H1 (cell line): Measurements from ENCODE around the gene FASTKD1. TPM values are rescaled to one million over a fixed set of nuclear protein-coding genes. Genes with fewer than 3 reads are reported as not detected.

Source experiments
- CTCF ChIA-PET: fragments of 300-600 bp; sonication (Branson Sonifier 250); formaldehyde crosslinking; loops from one replicate; lab custom pipeline; 2021; ENCODE audit not compliant: partially characterized antibody; lab: Charles Lee
- POLR2A ChIA-PET: fragments of 300-600 bp; sonication (Branson Sonifier 250); formaldehyde crosslinking; loops from one replicate; lab custom pipeline; 2021; ENCODE audit warnings: inconsistent platforms; ENCODE audit not compliant: partially characterized antibody; lab: Charles Lee
- DNase-seq, 2 experiments: peaks; one replicate each; pipeline versions ENCODE4 v3.0.0 to v3.0.0-alpha.2; 2010 to 2022; ENCODE audit warnings: low spot score in 2 of 2, low read depth in 1 of 2, mixed read lengths in 1 of 2
- FAIRE-seq: peaks from 2 replicates; lab custom pipeline; 2011; peaks lifted over from hg19 to GRCh38; lab: Jason Lieb, UNC
- H2AFZ ChIP-seq: 2 replicates; pipeline ENCODE4 v1.8.1; 2012; ENCODE audit warnings: low read length, inconsistent platforms
- H2AK5ac ChIP-seq: 2 replicates; pipeline ENCODE4 v1.6.1; 2013; ENCODE audit warnings: low read depth, low read length
- H2BK120ac ChIP-seq: replicated peaks from 2 replicates; pipeline ENCODE3; 2013; ENCODE audit warnings: low read depth, low read length, inconsistent platforms
- H2BK12ac ChIP-seq: 2 replicates; pipeline ENCODE4 v1.6.1; 2013; ENCODE audit warnings: low read depth, low read length
- H2BK15ac ChIP-seq: 2 replicates; pipeline ENCODE4 v1.6.1; 2013; ENCODE audit warnings: low read length
- H2BK20ac ChIP-seq: 2 replicates; pipeline ENCODE4 v1.6.1; 2013; ENCODE audit warnings: low read length
- H2BK5ac ChIP-seq: 2 replicates; pipeline ENCODE4 v1.6.1; 2013; ENCODE audit warnings: low read depth, low read length
- H3K14ac ChIP-seq: 2 replicates; pipeline ENCODE4 v1.6.1; 2013; ENCODE audit warnings: inconsistent platforms; ENCODE audit not compliant: insufficient read length
- H3K18ac ChIP-seq: 2 replicates; pipeline ENCODE4 v1.6.1; 2013; ENCODE audit warnings: low read length; ENCODE audit errors: extremely low read depth
- H3K23ac ChIP-seq: 2 replicates; pipeline ENCODE4 v1.6.1; 2013; ENCODE audit warnings: inconsistent platforms; ENCODE audit not compliant: insufficient read length
- H3K23me2 ChIP-seq: 2 replicates; pipeline ENCODE4 v1.6.1; 2013; ENCODE audit warnings: low read depth, low read length
- H3K27ac ChIP-seq: 2 replicates; pipeline ENCODE4 v1.6.1; 2011; ENCODE audit warnings: low read depth, low read length, inconsistent platforms
- H3K27me3 ChIP-seq, 4 experiments: replicated peaks in 1 of 4; 1 replicate in 1 of 4; 2 replicates in 3 of 4; pipeline versions ENCODE4 v1.6.1 to v1.8.1; 2011 to 2013; ENCODE audit warnings: low read length in 3 of 4, mild to moderate bottlenecking in 3 of 4, inconsistent platforms in 2 of 4, mixed read lengths in 2 of 4, moderate library complexity in 1 of 4; ENCODE audit not compliant: control insufficient read depth in 3 of 4, insufficient read depth in 3 of 4; ENCODE audit errors: extremely low read depth in 1 of 4
- H3K36me3 ChIP-seq, 4 experiments: 2 replicates each; pipeline versions ENCODE4 v1.6.1 to v1.8.1; 2011 to 2013; ENCODE audit warnings: mild to moderate bottlenecking in 4 of 4, low read length in 3 of 4, moderate library complexity in 2 of 4, control low read depth in 1 of 4, inconsistent platforms in 1 of 4; ENCODE audit not compliant: insufficient read depth in 4 of 4, control insufficient read depth in 2 of 4
- H3K4ac ChIP-seq: replicated peaks from 2 replicates; pipeline ENCODE3; 2013; ENCODE audit warnings: low read length, low read depth, mixed read lengths, inconsistent platforms; ENCODE audit not compliant: insufficient read length
- H3K4me1 ChIP-seq, 4 experiments: replicated peaks in 1 of 4; 1 replicate in 1 of 4; 2 replicates in 3 of 4; pipeline versions ENCODE4 v1.6.1 to v1.8.1; 2011 to 2013; ENCODE audit warnings: low read length in 3 of 4, inconsistent platforms in 2 of 4, mixed read lengths in 1 of 4; ENCODE audit not compliant: insufficient read depth in 4 of 4, control insufficient read depth in 3 of 4
- H3K4me2 ChIP-seq, 2 experiments: 2 replicates each; pipeline versions ENCODE4 v1.6.1 to v1.8.1; 2011 to 2013; ENCODE audit warnings: low read depth in 2 of 2, low read length in 2 of 2, control low read depth in 1 of 2, inconsistent platforms in 1 of 2, mild to moderate bottlenecking in 1 of 2; ENCODE audit not compliant: insufficient read depth in 1 of 2
- H3K4me3 ChIP-seq, 4 experiments: fragments of 200-600, 300-600 bp in 1 of 4; sonication (generic), shearing (Covaris generic), sonication (Bioruptor Twin) in 1 of 4; 2 replicates each; pipeline versions ENCODE4 v1.5.1 to v1.8.1; 2011 to 2016; ENCODE audit warnings: low read length in 4 of 4, low read depth in 3 of 4, control low read depth in 2 of 4, inconsistent platforms in 2 of 4, mild to moderate bottlenecking in 2 of 4, mixed read lengths in 1 of 4, moderate library complexity in 1 of 4; ENCODE audit not compliant: insufficient read depth in 2 of 4; ENCODE audit errors: extremely low read depth in 1 of 4
- H3K56ac ChIP-seq: replicated peaks from 2 replicates; pipeline ENCODE3; 2013; ENCODE audit warnings: low read depth, mild to moderate bottlenecking, mixed read lengths, low read length, inconsistent platforms; ENCODE audit not compliant: insufficient read length
- H3K79me1 ChIP-seq: 2 replicates; pipeline ENCODE4 v1.6.1; 2013; ENCODE audit warnings: low read depth, low read length, control low read depth
- H3K79me2 ChIP-seq, 2 experiments: 2 replicates each; pipeline versions ENCODE4 v1.6.1 to v1.8.1; 2012 to 2013; ENCODE audit warnings: low read length in 2 of 2, mild to moderate bottlenecking in 2 of 2, inconsistent platforms in 1 of 2; ENCODE audit not compliant: insufficient read depth in 2 of 2, control insufficient read depth in 1 of 2
- H3K9ac ChIP-seq, 4 experiments: replicated peaks in 1 of 4; 1 replicate in 1 of 4; 2 replicates in 3 of 4; pipeline versions ENCODE4 v1.6.1 to v1.8.1; 2011 to 2013; ENCODE audit warnings: low read depth in 3 of 4, low read length in 3 of 4, control low read depth in 2 of 4, mild to moderate bottlenecking in 2 of 4, moderate library complexity in 2 of 4, inconsistent platforms in 1 of 4; ENCODE audit errors: extremely low read depth in 1 of 4
- H3K9me3 ChIP-seq, 2 experiments: 2 replicates each; pipeline versions ENCODE4 v1.6.1 to v1.8.1; 2012 to 2013; ENCODE audit warnings: mild to moderate bottlenecking in 2 of 2, moderate library complexity in 2 of 2, control low read depth in 1 of 2, inconsistent platforms in 1 of 2, low read depth in 1 of 2, low read length in 1 of 2, mixed read lengths in 1 of 2; ENCODE audit not compliant: insufficient read depth in 2 of 2
- H4K20me1 ChIP-seq, 2 experiments: replicated peaks in 1 of 2; 2 replicates each; pipeline versions ENCODE3 to v1.8.1; 2011 to 2013; ENCODE audit warnings: inconsistent platforms in 2 of 2, low read length in 2 of 2, mild to moderate bottlenecking in 1 of 2; ENCODE audit not compliant: insufficient read depth in 2 of 2, control insufficient read depth in 1 of 2
- H4K5ac ChIP-seq: 2 replicates; pipeline ENCODE4 v1.6.1; 2013; ENCODE audit warnings: low read length, low read depth, mixed read lengths, inconsistent platforms; ENCODE audit not compliant: insufficient read length
- H4K8ac ChIP-seq: 2 replicates; pipeline ENCODE4 v1.8.0; 2013; ENCODE audit warnings: mild to moderate bottlenecking, moderate library complexity, low read length, inconsistent platforms; ENCODE audit not compliant: insufficient read depth; ENCODE audit errors: extremely low read depth
- H4K91ac ChIP-seq: replicated peaks from 2 replicates; pipeline ENCODE3; 2013; ENCODE audit warnings: low read length, mixed read lengths, inconsistent platforms; ENCODE audit not compliant: insufficient read length
- WGBS, 2 experiments: shearing (Covaris generic) in 1 of 2; methylation state at CpG; one replicate each; pipeline versions ENCODE4 v1.1.6 to v1.1.7; 2013 to 2015; ENCODE audit warnings: low lambda C conversion rate in 2 of 2, mixed read lengths in 2 of 2, inconsistent platforms in 1 of 2, low coverage in 1 of 2, missing lambda C conversion rate in 1 of 2; ENCODE audit not compliant: insufficient replicate concordance in 2 of 2, insufficient coverage in 1 of 2, insufficient read length in 1 of 2; ENCODE audit errors: extremely low coverage in 1 of 2, missing lambda C conversion rate in 1 of 2; 5-methylcytosine and 5-hydroxymethylcytosine counted together
- polyA plus RNA-seq, 7 experiments: library from polyadenylated mRNA; depleted of rRNA in 3 of 7; stranded (reverse) in 5 of 7; unstranded in 2 of 7; fragments of >200 nt in 5 of 7; fragments of 200-250 nt in 2 of 7; gene quantifications; 1 replicate in 5 of 7; 2 replicates in 1 of 7; 4 replicates in 1 of 7; pipeline versions ENCODE4 v1.2.1 to v1.2.3, GENCODE V29; 2011 to 2013; ENCODE audit warnings: missing spikeins in 2 of 7, mixed read lengths in 2 of 7
- total RNA-seq: library from RNA; stranded (reverse); fragmentation: NEBNext Ultra II Directional; extraction: Animal tissue kit (Norgen Biotek cat#: 25700); gene quantifications from 2 replicates; pipeline ENCODE4 v1.2.1, GENCODE V29; 2021

Gene FASTKD1
- total and polyA plus RNA-seq, 2 of the 8 experiments (the other 6 are each of a cell fraction or from before 2014, with no cell fraction given) = 18.7 to 70.8 TPM

DNA sequence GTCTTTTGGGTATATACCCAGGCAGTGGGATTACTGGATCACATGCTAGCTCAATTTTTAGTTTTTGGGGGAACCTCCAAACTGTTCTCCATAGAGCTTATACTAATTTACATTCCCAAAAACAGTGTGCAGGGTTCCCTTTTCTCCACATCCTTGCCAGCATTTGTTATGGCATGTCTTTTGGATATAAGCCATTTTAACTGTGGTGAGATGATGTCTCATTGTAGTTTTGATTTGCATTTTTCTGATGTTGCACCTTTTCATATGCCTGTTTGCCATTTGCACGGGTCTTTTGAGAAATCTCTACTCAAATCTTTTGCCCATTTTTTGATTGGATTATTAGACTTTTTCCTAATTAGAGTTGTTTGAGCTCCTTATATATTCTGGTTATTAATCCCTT lies 8.0 kb downstream of the FASTKD1 start:
- no peak overlapping the region for H2AK5ac ChIP-seq
- no peak overlapping the region for H3K14ac ChIP-seq
- no peak overlapping the region for H3K9ac ChIP-seq
- no peaks in the 10 kb centered on the region for H3K79me1 ChIP-seq
- no peak overlapping the region for H4K8ac ChIP-seq
- no peak overlapping the region for H3K4me2 ChIP-seq
- H3K56ac ChIP-seq = no peak overlapping the region
- no peak overlapping the region for H2BK120ac ChIP-seq
- no peaks in the 10 kb centered on the region for H3K9me3 ChIP-seq
- no peak overlapping the region for H4K91ac ChIP-seq
- peaks cover 0 to 2% of the 10 kb centered on the region in 2 experiments for H4K20me1 ChIP-seq
- DNase-seq = no peak
- WGBS, 2 experiments = 87% methylated on average over 1 of the region's 1 CpG; no CpG with 5 or more reads in 1 of the 2 experiments
- no peak overlapping the region for H2AFZ ChIP-seq
- no peaks in the 10 kb centered on the region for H3K27me3 ChIP-seq
- no peaks in the 10 kb centered on the region for H3K4me1 ChIP-seq
- CTCF ChIA-PET = interaction anchor here (1.1 kb wide), 1 partner anchor 37 kb away, joined by 3 read pairs; no protein-coding TSS in a partner anchor
- no peak overlapping the region for H3K27ac ChIP-seq
- H2BK12ac ChIP-seq = no peak overlapping the region
- POLR2A ChIA-PET = interaction anchor here (0.7 to 1.6 kb wide), 2 partner anchors 19 to 63 kb away, joined by 3 to 5 read pairs; partner anchors contain the start of gene PPIG
- H4K5ac ChIP-seq = no peak overlapping the region
- no peak overlapping the region for H3K18ac ChIP-seq
- no peak overlapping the region for H2BK20ac ChIP-seq
- no peak overlapping the region for H2BK5ac ChIP-seq
- no peak overlapping the region for H3K4ac ChIP-seq
- H3K4me3 ChIP-seq = no peak overlapping the region
- H3K23me2 ChIP-seq = no peaks in the 10 kb centered on the region
- no peak overlapping the region for H2BK15ac ChIP-seq
- H3K79me2 ChIP-seq = peaks cover 0 to 12% of the 10 kb centered on the region in 2 experiments; a peak in 2 of 4 replicates
- no peak overlapping the region for H3K23ac ChIP-seq
- peaks cover 0 to 20% (median 2%) of the 10 kb centered on the region in 4 experiments; a peak in 3 of 8 replicates for H3K36me3 ChIP-seq
- FAIRE-seq = no peak
